Suprapubic skin (tissue), 3 donors: ENCODE results near the gene CEP112.

Experiments
- CTCF ChIP-seq, 2 donors: fragments of 200-600 bp in 1 of 2; fragments of 450-650 bp in 1 of 2; sonication (generic) in 1 of 2; IDR thresholded peaks; one replicate each; pipeline ENCODE4 v1.5.1; 2016 to 2019; ENCODE audit warnings: antibody characterized with exemption in 2 of 2, mild to moderate bottlenecking in 1 of 2, moderate library complexity in 1 of 2
- EP300 ChIP-seq: sonication (generic); formaldehyde crosslinking; IDR thresholded peaks from one replicate; pipeline ENCODE4 v1.6.1; 2017; ENCODE audit warnings: antibody characterized with exemption
- POLR2A ChIP-seq, 2 donors: fragments of 450-650 bp; IDR thresholded peaks; one replicate each; pipeline ENCODE4 v1.6.1; 2017; ENCODE audit warnings: antibody characterized with exemption in 2 of 2, mild to moderate bottlenecking in 2 of 2, moderate library complexity in 2 of 2

- no peak for TF ChIP-seq POLR2A (IDR thresholded peaks at IDR 0.05)
- no peak for TF ChIP-seq CTCF (IDR thresholded peaks at IDR 0.05)
- no peak for TF ChIP-seq EP300
These were observed 468.3 kb downstream of the CEP112 start for GRCh38 chr17:65723431-65724151.
